GM12892 (cell line): ENCODE results near the gene MROH8.
A peak's percentile ranks its signal among the peaks of the same experiment; 100 is the strongest.

Experiments used
- DNase-seq: peaks from one replicate; pipeline ENCODE4 v3.0.0; 2011; ENCODE audit not compliant: insufficient read length
- FAIRE-seq: peaks from 2 replicates; lab custom pipeline; 2011; peaks lifted over from hg19 to GRCh38; lab: Jason Lieb, UNC
- POLR2A ChIP-seq: IDR thresholded peaks from 2 replicates; pipeline ENCODE4 v1.6.1; 2011; ENCODE audit warnings: low read depth, low read length, control low read depth
- POLR2AphosphoS5 ChIP-seq: IDR thresholded peaks from 2 replicates; pipeline ENCODE4 v1.6.1; 2011; ENCODE audit warnings: low read depth, low read length, control low read depth
- TAF1 ChIP-seq: IDR thresholded peaks from 2 replicates; pipeline ENCODE4 v1.6.1; 2011; ENCODE audit warnings: low read depth, mild to moderate bottlenecking, control low read depth, low read length, borderline replicate concordance

MROH8 gene

GRCh38 chr20:37194621-37195417, 15.5 kb upstream of the MROH8 start:
- DNase-seq (no peak), FAIRE-seq (no peak)
- TF ChIP-seq POLR2AphosphoS5 = no peak
- no peak for TF ChIP-seq POLR2A
- TF ChIP-seq TAF1 = no peak

GRCh38 chr20:37193821-37194220, 14.5 kb upstream of the MROH8 start:
- TF ChIP-seq POLR2AphosphoS5 = no peak
- TF ChIP-seq POLR2A = no peak
- no peak for TF ChIP-seq TAF1
- DNase-seq (no peak), FAIRE-seq (no peak)

- no peak for TF ChIP-seq POLR2A
- TF ChIP-seq POLR2AphosphoS5 = no peak
- no peak for TF ChIP-seq TAF1
- FAIRE-seq = no peak
- DNase-seq = no peak
These were observed 13.9 kb upstream of the MROH8 start for GRCh38 chr20:37193226-37193625.

- DNase-seq (peak; percentile 58), FAIRE-seq (peak; percentile 79)
- TF ChIP-seq TAF1 (no peak), POLR2A (no peak), POLR2AphosphoS5 (no peak)
These were observed 12.9 kb upstream of the MROH8 start for GRCh38 chr20:37192137-37192854.

- TF ChIP-seq POLR2A (no peak), POLR2AphosphoS5 (no peak), TAF1 (no peak)
- DNase-seq (no peak), FAIRE-seq (no peak)
These were observed 11.2 kb upstream of the MROH8 start for GRCh38 chr20:37190354-37191112.

- DNase-seq (no peak), FAIRE-seq (peak; percentile 9)
- TF ChIP-seq POLR2AphosphoS5 (no peak), TAF1 (no peak), POLR2A (no peak)
These were observed 10.2 kb upstream of the MROH8 start for GRCh38 chr20:37189416-37190016.

- no peak for DNase-seq
- TF ChIP-seq POLR2AphosphoS5 (no peak), TAF1 (no peak), POLR2A (no peak)
- FAIRE-seq = no peak
These were observed 9.4 kb upstream of the MROH8 start for GRCh38 chr20:37188787-37189186.

GRCh38 chr20:37185686-37186085, 6.3 kb upstream of the MROH8 start:
- no peak for FAIRE-seq
- no peak for TF ChIP-seq POLR2AphosphoS5
- no peak for TF ChIP-seq TAF1
- TF ChIP-seq POLR2A = no peak
- no peak for DNase-seq

GRCh38 chr20:37179683-37180524, 556 bp upstream of the MROH8 start:
- DNase-seq = no peak
- FAIRE-seq = no peak
- TF ChIP-seq POLR2AphosphoS5 (no peak), POLR2A (no peak), TAF1 (no peak)

GRCh38 chr20:37172836-37173235, 6.5 kb downstream of the MROH8 start:
- DNase-seq (no peak), FAIRE-seq (no peak)
- TF ChIP-seq POLR2AphosphoS5 = no peak
- TF ChIP-seq TAF1 = no peak
- no peak for TF ChIP-seq POLR2A
